GM21737 (cell line): ENCODE data around the gene FBXL13.
"Not testable (repeated sequence)": the region's sequence is repeated elsewhere in the genome, so short reads cannot be mapped to it uniquely, and the experiment has no call there.

Experiments used
- ATAC-seq: cut with Tn5 transposase; IDR thresholded peaks from one replicate; pipeline ENCODE4 v1.9.1; 2021; ENCODE audit warnings: mild to moderate bottlenecking, moderate library complexity; ENCODE audit not compliant: unreplicated experiment

The FBXL13 gene

GRCh38 chr7:102942868-102943267, 131.7 kb downstream of the FBXL13 start:
- ATAC-seq, result no peak

DNA sequence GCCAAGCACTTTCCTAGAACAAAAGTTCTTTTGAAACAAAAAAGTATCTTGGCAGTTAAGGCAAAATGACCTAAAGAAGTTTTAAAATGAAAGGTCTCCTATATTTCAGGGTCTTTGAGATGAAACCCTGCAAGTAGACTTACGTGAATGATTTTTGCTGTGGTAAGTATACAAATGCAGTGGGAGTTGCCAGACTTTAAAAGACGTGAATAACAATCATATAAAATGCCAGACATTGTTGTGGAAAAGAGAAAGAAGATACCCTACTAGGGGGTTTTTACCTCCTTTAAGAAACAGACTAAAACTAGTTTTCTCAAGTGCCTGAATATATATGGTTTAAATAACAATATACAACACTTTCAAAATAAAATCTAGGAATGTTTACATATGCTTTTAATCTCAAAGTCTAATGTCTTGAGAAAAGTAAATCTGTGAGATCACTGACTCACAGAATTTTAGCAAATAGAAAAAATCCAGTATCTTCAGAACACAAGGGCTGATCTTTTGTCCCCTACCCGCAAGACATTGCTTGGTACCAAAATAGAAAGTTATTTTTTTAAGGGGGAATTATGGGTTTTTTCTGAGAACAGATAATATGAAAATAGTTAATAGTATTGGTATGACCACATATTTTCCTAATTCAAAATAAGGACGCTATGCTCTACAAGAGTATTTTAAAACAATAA, 132.3 kb downstream of the FBXL13 start:
- ATAC-seq, result no peak

- ATAC-seq, result no peak
Measured at GRCh38 chr7:102938679-102939078, 135.9 kb downstream of the FBXL13 start.

DNA sequence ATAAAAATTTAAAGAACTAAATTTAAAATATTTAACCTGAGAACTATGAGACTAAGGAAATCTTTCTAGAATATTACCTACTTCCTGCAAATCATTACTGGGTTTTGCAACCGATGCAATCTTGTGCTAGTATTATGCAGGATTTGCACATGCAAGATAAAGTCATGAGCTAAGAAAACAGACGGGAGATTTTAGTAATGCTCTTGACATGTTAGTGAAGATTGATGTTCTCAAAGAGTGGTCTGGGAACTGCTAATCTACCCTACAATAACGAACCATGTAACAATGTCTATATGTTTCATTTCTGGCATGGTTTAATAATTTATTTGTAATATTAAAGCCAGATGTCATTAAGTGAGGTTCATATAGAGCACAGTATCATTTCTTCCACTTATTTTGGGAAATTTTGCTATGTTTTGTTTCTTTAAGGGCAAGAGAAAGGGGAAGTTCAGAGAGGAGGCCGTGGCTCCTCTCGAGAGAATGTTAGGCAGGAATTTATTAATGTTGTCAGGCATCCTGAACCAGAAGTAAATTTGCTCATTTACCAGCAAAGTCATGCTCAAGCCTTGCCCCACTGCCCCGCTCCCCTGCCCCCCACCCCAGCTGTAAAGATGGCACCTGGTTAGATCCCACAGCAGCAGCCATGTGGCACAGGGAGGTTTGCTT, 139.0 kb downstream of the FBXL13 start:
- ATAC-seq, result no peak

- ATAC-seq, result no peak
Measured at GRCh38 chr7:102934701-102935100, 139.9 kb downstream of the FBXL13 start.

DNA sequence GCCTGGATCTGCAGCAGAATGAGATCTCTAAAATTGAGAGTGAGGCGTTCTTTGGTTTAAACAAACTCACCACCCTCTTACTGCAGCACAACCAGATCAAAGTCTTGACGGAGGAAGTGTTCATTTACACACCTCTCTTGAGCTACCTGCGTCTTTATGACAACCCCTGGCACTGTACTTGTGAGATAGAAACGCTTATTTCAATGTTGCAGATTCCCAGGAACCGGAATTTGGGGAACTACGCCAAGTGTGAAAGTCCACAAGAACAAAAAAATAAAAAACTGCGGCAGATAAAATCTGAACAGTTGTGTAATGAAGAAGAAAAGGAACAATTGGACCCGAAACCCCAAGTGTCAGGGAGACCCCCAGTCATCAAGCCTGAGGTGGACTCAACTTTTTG, 140.4 kb downstream of the FBXL13 start:
- no peak for ATAC-seq

- no peak for ATAC-seq
Measured at GRCh38 chr7:102933763-102934162, 140.8 kb downstream of the FBXL13 start.

DNA sequence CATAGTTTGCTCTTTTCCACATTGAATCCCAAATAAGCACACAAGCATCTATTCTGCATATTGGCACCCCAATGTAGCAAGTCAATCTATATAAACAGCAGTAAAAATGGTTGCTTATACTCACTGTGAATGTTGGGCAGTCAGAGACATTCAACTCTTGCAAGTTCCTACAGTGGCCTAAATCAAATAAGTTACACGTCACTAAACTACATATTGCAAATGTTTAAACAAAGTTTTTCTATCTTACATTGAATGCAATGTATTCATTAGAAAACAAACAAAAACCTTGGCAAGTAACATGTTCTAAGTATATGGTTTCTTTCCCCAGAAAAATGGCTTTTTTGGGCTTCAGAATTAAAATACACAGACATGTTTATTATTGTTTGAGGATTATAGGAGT, 142.8 kb downstream of the FBXL13 start:
- no peak for ATAC-seq

DNA sequence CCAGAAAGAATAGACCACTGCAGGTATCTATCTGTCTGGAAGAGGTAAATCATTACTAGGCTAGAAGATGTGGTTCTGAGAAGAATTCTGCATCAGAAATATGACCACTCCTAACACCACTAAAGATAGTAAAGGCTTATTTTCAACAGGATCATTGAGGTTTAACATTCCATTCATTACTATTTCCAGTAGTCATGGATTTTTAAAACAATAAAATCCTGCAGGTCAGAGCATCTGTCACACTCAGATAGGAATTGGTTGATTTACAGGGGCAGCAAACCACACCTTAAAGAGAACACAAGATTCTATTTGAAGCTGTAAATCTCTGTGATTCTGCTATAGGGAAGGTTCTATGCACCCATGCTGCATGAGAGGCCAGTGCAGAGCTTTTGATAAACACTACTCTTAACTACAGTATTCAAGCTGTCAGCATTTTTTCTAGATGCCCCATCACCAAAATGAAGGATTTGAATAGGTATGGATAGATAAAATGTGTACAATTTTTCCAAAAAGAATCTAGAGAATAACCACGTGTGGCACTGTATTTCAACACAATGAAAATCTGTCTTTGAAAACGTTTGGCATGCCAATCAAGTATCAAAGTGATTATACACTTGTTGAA, 147.2 kb downstream of the FBXL13 start:
- no peak for ATAC-seq

DNA sequence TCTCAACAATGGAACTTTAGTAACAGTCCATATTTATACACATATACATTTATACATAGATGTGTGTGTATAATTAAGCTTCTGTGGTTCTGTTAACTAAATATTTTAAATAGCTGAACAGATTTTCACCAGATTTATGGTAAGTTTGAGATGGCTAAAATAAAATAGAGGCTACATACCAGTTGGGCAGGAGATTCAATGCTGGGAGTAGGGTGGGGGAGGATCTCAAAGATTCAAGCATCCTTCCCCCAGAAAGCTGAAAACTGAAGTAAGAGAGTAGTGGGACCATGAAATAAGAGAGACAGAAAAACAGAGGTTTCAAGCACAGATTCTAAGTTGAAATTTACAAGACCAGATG, 147.8 kb downstream of the FBXL13 start:
- no peak for ATAC-seq

- no peak for ATAC-seq
Measured at GRCh38 chr7:102925976-102926782, 148.4 kb downstream of the FBXL13 start.

DNA sequence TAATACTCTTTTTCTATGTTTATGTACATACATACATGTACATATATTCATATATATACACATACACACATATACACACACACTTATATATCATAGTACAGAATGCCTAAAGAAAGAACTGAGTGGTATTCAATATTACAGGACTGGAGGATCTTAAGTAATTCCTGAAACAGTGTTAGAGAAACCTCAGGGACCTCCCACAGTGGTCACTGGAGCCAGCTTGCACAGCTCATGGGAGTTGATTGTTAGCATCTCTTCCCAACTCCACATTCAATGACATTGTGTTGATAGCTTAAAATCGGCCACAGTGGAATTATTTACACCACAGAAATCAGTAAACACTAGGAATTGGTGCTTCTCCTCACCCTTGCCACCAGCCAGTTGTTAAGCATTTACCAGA, 155.8 kb downstream of the FBXL13 start:
- ATAC-seq, result no peak

- no peak for ATAC-seq
Measured at GRCh38 chr7:102917436-102918353, 156.9 kb downstream of the FBXL13 start.

GRCh38 chr7:102916881-102917280, 157.7 kb downstream of the FBXL13 start:
- ATAC-seq, result no peak

- no peak for ATAC-seq
Measured at GRCh38 chr7:102916426-102916825, 158.2 kb downstream of the FBXL13 start.

GRCh38 chr7:102914585-102914984, 160.0 kb downstream of the FBXL13 start:
- ATAC-seq, result no peak

- ATAC-seq, result no peak
Measured at GRCh38 chr7:102913826-102914225, 160.8 kb downstream of the FBXL13 start.

DNA sequence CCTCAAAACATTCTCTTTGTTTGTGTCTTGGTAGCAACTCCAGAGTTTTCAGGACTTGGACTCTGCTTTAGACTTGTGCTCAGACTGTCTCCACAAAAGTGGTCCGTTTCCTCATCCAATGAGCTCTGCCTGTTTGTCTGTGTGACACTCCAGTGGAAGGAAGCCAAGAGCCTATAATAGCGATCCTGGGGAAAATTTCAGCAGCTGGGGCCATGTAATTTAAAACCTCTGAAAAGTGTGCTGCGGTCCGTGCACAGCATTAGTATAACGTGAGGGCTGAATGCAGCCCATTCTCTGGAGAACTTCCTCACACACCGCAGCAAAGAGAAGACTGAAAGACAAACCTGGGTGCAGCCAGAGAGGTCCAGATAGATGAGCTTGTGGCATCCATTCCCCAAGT, 161.9 kb downstream of the FBXL13 start, which contains the start of gene LRRC17:
LRRC17 (plus strand) TSS at position 259 of the 400 bp plus-strand sequence. CDS start 20,914 bp downstream, outside the sequence.
- no peak for ATAC-seq

GRCh38 chr7:102908676-102909075, 165.9 kb downstream of the FBXL13 start:
- no peak for ATAC-seq

GRCh38 chr7:102903576-102903975, 171.0 kb downstream of the FBXL13 start:
- not testable (repeated sequence) for ATAC-seq
